GM19099 (cell line): ENCODE measurements around the gene ISOC2.

ENCODE experiments used
- POLR2A ChIP-seq: IDR thresholded peaks from 3 replicates; pipeline ENCODE4 v1.6.1; 2011; ENCODE audit warnings: low read depth; ENCODE audit not compliant: insufficient read length; ENCODE audit errors: extremely low read depth

The ISOC2 gene

DNA sequence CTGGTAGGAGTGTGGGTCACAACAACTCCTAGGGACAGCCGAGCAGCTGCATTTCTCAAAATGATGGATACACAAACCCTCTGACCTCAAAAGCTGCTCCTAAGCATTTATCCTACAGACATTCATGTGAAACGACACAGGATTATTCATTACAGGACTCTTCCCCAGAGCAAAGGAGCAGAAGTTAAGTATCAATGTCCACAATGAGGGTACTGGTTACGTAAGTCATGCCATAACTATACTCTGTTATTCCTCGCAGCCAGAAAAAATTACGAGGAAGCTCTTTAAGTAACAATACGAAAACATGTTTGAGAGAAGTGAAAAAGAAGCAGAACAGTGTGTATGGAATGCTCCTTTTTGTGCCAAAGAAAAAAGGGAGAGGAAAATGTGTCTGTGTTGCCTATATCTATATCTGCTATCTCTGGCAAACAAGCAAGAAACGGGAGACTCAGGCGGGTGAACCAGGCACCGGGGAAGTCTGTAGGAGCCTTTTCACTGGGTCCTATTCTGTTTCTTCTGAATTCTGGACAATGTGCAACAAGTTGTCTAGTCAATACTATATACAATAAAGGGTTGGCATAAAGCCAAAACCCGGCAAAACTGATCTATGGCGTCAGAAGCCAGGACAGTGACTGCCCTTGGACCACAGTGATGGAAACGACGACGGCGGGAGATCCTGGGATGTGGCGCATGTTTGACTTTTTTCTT lies 1.3 kb downstream of the ISOC2 start:
- no peak for TF ChIP-seq POLR2A

DNA sequence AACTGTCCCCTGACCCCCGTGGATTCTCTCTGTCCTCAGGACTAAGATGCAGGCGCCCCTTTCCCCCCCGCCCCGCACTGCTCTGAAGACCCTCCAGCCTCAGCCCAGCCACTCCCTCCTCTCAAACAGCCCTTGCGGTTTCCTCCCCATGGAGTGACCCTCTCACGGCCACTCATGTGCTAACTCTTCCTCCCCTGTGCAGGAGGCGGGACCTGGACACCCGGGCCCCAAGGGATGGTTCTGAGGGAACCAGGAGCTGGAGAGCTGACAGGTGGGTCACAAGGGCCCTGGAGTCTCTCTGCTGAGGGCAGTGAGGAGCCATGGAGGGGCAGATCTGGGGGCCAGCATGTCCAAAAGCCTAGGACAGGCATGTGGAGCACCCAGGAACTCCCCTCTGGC lies 1.9 kb downstream of the ISOC2 start:
- TF ChIP-seq POLR2A: no peak

DNA sequence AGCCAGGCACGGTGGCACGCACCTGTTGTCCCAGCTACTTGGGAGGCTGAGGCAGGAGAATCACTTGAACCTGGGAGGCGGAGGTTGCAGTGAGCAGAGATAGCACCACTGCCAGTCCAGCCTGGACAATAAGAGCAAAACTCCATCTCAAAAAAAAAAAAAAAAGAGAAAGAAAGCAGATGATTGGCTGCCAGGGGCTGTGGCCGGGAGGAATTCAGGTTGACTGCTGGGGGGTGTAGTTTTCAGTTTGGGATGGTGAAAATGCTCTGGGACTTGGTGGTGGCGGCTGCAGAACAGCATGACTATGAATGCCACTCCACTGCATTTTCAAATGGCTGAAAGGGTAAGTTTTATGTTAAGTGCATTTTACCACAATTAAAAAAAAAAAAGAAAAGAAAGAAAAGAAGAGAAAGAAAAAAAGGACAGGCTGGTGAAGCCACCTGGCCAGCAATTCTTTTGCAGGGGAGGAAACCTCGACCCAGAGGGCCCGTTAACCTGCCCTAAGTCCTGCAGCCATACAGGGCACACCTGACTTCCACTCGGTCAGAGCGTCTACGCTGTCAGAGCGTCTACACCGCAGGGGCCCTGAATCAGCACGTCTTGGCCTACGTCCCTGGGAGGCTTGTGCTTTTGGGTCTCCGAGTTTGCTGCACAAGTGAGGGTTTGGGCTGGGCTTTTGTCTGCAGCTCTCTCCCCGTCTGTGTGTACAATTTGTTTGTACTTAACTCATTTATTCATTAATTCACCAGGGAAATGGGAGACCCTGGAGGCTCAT lies 3.6 kb downstream of the ISOC2 start:
- no peak for TF ChIP-seq POLR2A

DNA sequence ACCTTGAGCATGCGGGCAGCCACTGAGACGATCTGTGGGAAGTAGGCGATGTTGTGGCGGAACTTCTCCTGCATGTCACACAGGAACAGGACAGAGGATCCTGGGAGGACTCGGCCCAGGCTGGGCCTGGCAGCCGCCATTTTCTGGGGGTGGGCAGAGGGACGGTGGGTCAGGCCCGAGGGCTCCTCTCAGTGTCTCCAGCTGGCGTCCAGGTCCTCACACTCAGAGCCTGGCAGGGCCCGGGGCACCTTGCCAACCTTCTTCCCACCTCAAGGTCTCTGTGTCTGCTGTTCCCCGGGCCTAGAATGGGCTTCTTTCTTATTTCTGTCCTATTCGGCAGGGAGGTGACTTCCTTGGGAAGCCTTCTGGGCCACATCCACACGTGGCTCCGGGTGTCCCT lies 5.1 kb downstream of the ISOC2 start:
- TF ChIP-seq POLR2A: no peak

DNA sequence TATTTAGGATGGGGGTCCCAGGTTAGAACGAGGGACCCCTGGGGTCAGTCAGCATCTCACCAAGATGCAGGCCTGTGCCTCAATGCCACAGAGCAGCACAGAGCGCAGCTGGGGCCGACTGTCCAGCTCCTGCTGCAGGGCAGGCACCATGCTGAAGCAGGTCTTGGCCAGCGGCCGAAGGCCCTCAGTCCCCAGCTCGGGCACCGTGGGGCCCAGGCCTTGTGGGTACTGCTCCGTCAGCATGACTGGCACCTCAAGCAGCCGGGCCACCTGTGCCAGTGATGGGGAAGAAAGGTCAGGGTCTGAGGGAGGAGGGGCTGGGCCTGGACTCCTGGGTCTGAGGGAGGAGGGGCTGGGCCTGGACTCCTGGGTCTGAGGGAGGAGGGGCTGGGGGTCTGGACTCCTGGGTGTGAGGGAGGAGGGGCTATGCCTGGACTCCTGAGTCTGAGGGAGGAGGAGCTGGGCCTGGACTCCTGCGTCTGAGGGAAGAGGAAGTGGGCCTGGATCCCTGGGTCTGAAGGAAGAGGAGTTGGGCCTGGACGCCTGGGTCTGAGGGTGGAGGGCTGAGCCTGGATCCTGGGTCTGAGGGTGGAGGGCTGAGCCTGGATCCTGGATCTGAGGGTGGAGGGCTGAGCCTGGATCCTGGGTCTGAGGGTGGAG lies 5.7 kb downstream of the ISOC2 start:
- no peak for TF ChIP-seq POLR2A

DNA sequence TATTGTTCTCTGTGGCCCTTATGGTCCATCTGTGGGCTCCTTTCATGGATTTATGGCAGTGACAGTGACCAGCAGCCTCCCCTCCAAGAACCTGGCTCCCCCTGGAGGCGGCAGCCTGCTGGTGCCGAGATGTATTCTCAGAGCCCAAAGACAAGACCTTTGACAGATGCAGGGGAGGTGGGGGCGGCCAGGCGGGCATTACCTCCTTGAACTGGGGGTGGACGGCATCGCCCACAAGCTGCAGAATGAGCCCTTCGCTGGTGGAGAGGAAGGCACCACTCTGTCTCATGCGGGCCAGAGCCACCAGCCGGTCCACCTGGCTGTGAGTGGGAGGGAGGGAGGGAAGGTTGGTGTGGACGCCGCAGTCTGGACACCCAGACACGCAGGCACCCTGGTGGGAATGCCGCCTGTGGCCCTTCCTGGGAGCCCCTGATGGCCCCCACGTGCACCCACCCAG lies 6.6 kb downstream of the ISOC2 start:
- no peak for TF ChIP-seq POLR2A

DNA sequence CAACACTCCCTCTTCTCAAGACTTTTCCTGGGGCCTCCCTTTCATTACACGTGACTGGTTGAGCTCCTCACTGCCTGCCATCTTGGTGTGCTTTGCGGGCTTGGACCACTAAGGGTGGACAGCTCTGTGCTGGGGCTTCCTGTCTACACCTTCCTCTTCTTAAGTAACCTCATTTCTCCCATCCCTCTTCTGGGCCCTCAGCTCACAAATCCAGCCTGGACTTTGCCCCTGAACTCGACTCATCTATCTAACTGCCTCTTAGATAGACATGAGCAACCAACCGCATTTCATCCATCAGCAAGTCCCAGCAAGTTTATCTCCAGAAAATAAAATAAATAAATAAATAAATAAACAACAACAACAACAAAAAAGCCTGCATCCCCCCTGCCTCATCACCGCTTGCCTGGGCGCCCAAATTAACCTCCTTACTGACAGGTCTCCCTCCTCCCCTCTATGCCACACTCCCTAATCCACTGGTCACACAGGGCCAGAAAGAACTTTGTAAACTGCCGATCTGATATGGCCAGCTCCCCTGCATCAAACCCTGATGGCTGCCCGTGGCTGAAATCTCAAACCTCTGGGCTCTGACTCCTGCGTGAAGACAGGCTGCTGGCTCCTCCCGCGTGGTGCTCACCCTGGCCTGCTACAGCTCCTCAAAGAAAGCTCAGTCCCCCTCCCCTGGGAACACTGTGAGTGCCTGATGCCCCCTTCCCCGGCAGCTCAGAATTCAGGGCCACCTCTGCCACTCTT lies 7.8 kb downstream of the ISOC2 start:
- no peak for TF ChIP-seq POLR2A

DNA sequence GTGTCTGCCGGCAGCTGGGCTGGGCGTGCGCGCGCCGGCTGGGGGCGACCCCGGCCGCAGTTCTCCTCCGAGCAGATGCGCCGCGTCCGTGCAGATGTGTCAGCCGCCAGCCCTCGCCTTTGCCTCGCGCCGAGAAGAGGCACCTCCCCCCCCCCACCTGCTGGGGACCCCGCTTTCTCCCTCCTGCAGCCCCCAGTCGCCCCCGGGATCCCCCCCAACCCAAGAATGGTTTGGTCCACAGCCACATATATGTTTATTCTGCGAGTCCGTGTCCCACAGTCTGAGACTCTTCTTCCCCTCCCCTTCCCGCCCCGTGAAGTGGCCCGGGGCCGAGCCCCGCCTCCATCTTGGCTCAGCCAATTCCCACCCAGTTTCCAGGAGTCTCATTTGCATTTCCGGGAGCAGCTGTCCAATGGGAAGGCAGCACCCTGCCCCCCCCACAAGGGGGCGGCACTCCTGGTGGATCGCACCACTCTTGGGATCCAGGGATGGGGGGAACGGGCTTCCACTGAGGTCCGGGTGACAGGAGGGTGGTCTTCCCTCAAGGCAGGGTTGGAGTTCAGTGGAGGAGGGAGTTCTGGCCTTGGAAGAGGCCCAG lies 8.6 kb downstream of the ISOC2 start:
- TF ChIP-seq POLR2A: no peak

DNA sequence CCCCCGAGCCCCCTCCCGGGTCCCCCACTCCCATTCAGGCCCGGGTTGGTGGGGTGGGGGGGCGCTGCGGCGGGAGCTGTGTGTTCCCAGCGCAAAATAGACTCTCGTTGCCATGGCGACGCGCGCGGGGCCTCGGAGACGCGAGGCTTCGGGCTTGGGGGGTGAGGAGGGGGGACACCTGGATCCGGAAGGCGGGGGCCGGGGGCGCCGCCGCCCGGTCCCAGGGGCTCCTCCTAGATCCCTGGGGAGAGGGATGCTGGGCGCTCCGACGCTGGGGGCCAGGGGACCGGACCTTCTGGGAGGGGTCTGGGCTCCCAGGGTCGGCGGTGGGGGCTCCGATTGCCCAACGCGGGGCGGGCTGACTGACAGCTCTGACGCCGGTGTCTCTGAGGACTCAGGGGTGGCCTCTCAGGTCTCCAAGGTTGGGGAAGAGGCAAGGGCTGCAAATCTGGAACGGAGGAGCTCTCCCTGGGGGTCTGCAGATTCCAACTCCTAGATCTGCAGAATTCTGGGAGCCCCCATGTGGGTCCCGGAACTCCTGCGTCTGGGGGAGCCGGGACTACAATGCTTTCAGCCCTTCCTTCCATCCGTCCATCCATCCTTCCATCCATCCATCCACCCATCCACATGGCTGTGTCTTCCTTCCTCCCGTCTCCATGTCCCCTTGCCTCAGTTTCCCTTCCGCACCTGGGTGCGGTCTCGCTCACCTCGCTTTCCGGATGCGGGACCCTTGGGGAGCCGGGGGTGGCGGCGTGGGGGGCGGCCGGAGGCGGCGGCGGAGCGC lies 9.3 kb downstream of the ISOC2 start:
- no peak for TF ChIP-seq POLR2A

DNA sequence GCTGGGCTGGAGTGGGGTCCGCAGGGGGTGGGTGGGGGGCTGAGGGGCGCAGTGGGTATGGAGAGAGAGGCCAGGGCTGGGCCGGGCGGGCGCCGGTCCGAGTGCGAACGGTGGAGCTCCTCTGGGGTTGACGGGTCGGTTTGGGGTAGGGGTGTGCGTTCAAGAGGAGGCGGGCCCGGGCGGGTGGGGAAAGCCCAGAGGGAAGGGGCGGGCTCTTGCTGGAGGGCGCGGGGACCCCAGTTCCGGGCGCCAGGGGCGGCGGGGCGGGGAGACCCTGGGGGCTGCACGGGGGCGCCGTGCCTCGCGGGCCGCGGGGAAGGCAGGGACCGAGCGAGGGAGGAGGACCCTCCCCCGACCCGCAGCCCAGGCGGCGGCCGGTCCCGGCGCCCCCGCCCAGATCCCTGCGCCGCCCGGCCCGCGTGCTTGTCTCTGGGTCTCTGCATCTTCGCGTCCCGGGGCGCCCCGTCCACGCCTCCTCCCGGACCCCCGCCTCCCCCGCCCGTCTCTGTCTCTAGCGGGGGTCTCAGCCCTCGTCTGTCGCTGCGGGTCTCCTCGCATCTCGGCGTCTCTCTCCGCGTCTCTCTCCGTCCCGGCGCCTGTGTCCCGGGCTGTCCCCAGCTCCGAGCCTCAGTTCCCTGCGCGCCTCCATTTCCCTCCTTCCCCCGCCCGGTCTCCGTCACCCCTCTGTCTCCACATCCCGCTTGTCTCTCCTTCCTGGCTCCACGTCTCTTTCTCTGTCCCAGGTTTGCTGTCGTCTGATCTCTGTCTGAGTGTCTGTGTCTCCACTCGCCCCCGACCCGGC lies 10.1 kb downstream of the ISOC2 start:
- TF ChIP-seq POLR2A: no peak

DNA sequence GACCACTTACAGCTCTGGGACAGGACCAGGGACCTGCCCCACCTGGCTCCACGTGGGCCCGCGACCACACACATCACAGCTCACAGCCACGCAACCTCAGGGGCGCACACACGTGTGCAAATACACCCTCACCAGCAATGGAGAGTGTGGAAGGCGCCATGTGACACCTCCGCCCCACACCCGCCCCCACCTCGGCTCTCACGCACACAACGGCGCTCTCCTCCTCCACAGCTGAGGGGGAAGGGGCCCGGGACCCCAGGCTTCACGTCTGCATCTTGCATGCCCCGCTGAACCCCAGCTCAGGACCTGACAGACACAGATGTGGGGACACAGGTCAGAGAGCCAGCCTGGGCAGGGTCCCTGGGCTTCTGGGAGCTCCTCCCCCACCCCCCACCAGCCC lies 12.0 kb downstream of the ISOC2 start:
- no peak for TF ChIP-seq POLR2A

DNA sequence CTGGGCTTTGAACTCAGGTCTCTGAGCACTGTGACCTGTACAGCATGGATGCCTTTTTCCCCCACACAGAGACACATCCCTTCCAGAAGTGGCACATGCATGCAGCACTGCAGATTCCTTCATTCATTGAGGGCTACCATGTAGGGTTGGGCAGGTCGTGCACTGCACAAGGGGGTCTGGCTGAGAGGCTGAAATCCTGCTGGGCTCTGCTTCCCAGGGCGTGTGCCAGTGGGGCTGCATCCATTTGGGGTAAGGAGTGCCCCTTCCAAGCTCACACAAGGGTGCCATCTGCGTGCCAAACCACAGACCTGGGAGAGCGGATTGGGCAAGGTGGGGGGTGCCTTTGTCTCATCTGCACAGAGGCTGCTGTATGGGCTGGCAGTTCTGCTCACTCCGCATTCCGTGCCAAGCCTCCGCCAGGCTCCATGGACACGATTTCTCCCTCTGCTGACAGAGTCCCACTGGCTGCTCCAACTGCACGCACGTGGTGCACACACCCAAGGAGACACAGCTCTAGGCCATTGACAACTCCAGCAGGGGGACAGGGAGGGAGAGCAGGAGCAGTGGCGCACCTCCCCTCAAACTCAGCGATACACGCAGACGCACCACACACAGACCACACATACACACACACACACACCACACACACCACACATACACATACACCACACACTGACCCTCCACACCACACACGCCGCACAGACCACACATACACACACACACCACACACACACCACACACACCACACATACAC lies 13.8 kb downstream of the ISOC2 start:
- TF ChIP-seq POLR2A: no peak
